Measurements from ENCODE around the gene DPP6. TPM values are rescaled to one million over a fixed set of nuclear protein-coding genes. Genes with fewer than 3 reads are reported as not detected.
"Not testable (repeated sequence)": the region's sequence is repeated elsewhere in the genome, so short reads cannot be mapped to it uniquely, and the experiment has no call there.

The DPP6 gene
- total RNA-seq = 0.12 and 0.20 TPM in 2 replicates
- 0.44 and 1.8 TPM in 2 replicates for polyA plus RNA-seq

DNA sequence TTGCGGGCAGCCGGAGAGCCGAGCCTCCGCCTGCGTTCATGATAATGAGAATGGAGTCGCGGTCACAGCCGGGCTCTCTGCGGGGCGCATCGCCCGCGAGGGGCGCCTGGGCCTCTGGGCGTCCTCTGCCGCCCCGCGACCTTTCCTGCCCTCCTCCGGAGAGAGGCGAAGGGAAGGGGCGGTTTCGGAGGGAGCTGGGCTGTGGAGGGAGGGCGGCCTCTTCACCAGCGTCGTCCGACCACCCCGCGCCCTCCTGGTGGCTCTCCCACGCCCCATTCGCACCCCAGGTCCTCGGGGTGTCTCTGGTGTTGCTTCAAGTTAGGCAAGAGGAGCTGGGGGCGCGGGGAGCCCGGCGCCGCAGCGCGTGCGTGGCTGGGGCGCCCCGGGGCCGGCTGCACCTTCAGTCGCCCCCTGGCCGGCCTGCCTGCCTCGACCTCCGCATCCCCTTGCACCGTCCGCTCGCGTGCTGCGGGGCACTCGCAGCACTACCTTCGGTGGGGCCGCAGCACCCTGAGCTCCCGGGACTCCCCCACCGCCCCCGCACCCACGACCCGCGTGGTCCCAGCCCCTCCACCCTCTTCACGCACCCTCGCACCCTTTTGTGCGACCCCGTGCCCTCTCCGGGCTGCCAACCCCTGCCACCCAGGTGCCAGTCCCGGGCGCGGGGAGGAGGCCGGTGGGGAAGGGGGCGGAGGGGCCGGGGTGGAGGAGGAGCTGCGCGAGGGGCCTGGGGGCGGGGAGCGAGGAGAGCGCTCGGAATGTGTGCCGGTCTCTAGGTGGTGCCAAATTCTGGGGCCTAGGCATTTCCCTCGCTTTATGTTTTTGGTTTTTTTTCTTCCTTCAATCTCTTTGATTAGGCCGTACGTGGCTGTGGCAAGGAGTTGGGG is at the start of gene DPP6:
Gene DPP6, plus strand, starts transcription at position 756 of the 887 bp plus-strand sequence.
- peak; percentile 2 for TF ChIP-seq EZH2 (IDR thresholded peaks at IDR 0.05; ENCODE audit: borderline replicate concordance)
- not testable (repeated sequence) for H3K4me3 ChIP-seq; H4K20me1 ChIP-seq (ENCODE audit: insufficient read depth, poor library complexity, severe bottlenecking); H3K27me3 ChIP-seq; H2AFZ ChIP-seq; H3K9me3 ChIP-seq (ENCODE audit: low read depth); DNase-seq (ENCODE audit: low spot score); H3K9me2 ChIP-seq (replicated peaks; ENCODE audit: insufficient read depth); H3K79me2 ChIP-seq; H3K27ac ChIP-seq; H3K4me1 ChIP-seq (ENCODE audit: insufficient read depth); H3K36me3 ChIP-seq (replicated peaks; ENCODE audit: insufficient read depth, low read depth)
- H3K4me2 ChIP-seq = peak within 1 kb of the TSS; percentile 68
- WGBS (ENCODE audit: low lambda C conversion rate, missing lambda C conversion rate) = 0% methylated on average over 24 of the region's 81 CpGs

DNA sequence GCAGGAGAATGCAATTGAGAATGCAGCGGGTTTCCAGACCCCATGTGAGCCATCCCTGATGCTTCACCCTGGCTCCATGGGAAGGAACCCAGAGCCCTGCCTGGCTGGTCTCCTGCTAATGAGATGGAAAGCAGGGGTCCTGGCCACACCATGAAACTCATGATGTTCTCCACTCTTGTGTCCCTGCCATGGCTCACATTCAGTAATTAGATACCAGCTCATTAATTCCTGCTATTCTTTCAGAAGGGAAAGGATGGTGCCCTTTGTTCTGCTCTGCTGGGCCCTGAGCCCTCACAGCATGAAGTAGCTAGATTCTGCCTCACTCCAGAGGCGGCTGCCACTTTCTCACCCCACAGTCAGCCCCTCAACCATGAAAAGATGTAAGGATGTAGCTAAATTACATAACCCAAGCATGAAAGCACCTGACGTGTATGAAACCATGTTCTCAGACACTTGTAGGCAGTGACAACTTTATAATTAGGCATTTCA is 42.7 kb upstream of the DPP6 start:
- not testable (repeated sequence) for H3K79me2 ChIP-seq; H3K9me3 ChIP-seq (ENCODE audit: low read depth); H3K27me3 ChIP-seq; H3K4me2 ChIP-seq; H3K27ac ChIP-seq; H3K4me1 ChIP-seq (ENCODE audit: insufficient read depth); H4K20me1 ChIP-seq (ENCODE audit: insufficient read depth, poor library complexity, severe bottlenecking); H2AFZ ChIP-seq; H3K4me3 ChIP-seq; H3K9me2 ChIP-seq (replicated peaks; ENCODE audit: insufficient read depth); DNase-seq (ENCODE audit: low spot score); H3K36me3 ChIP-seq (replicated peaks; ENCODE audit: insufficient read depth, low read depth)
- 76% methylated on average over 2 of the region's 3 CpGs for WGBS (ENCODE audit: low lambda C conversion rate, missing lambda C conversion rate)

DNA sequence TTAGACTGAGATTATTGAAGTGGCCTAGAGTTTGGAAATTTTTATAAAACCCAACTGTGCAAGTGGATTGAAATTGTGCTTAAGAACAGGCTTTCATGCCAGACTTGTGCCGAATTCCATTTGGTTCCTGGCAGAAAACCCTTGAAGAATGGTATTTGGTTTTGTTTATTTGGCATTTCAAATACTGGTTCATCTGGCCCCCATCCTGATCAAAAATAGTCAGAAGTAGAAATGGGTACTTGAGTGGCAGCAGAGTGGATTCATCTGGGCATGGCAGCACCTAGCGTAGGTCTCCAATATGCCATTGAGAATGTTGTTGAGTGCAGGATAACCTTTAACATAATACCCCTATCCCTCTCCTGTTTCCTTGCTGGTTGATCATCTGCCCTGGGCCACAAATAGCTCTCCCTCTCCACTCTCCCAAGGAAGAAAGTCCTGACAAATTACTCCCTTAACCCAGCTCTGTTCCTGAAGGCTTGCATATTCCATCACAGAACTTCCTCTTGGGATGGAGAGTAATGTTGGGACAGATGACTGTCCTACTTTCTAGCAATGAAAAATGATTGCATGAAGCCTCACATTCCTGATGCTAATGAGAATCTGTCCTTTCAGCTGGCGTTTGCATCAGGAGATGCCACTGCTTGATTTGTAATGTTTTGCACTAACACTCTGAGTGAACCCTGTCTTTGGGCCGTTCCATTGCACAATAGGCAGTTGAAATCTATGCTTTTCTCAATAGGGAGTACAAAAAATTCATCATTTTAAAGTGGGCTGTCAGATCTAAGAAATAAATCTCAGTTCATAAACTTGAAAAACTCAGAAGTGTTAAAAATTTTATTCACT is 41.3 kb upstream of the DPP6 start:
- not testable (repeated sequence) for H3K36me3 ChIP-seq (replicated peaks; ENCODE audit: insufficient read depth, low read depth)

DNA sequence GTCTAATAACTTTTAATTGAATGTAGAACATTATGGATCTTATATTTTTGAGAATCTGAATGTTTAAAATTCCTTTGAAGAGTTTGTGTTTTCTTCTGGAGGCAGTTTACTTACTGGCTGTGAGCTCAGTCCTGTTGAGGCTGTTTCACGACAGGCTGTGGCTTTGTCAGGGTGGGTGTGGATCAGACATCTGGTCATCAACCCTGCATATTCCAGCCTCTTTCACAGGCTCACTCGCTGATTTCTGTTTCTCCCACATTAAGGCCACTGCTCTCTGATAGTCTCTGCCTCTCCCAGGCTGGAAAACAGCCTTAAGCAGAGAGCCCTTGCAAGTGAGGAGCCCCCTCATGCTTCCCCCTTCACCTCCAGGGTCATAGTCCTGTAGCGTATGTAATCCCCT is 39.4 kb upstream of the DPP6 start:
- not testable (repeated sequence) for H3K9me3 ChIP-seq (ENCODE audit: low read depth); H2AFZ ChIP-seq; H3K9me2 ChIP-seq (replicated peaks; ENCODE audit: insufficient read depth); H3K4me1 ChIP-seq (ENCODE audit: insufficient read depth); H3K27me3 ChIP-seq; H3K4me2 ChIP-seq; H3K27ac ChIP-seq; H3K79me2 ChIP-seq; H3K36me3 ChIP-seq (replicated peaks; ENCODE audit: insufficient read depth, low read depth); H4K20me1 ChIP-seq (ENCODE audit: insufficient read depth, poor library complexity, severe bottlenecking); H3K4me3 ChIP-seq; DNase-seq (ENCODE audit: low spot score)
- 60% methylated on average over 3 of the region's 3 CpGs for WGBS (ENCODE audit: low lambda C conversion rate, missing lambda C conversion rate)

More for the DNA sequence above, 41.3 kb upstream of the DPP6 start:
- H3K9me3 ChIP-seq (ENCODE audit: low read depth); H3K4me3 ChIP-seq; H3K9me2 ChIP-seq (replicated peaks; ENCODE audit: insufficient read depth); H3K4me2 ChIP-seq; H3K27me3 ChIP-seq; DNase-seq (ENCODE audit: low spot score); H2AFZ ChIP-seq; H3K4me1 ChIP-seq (ENCODE audit: insufficient read depth); H4K20me1 ChIP-seq (ENCODE audit: insufficient read depth, poor library complexity, severe bottlenecking); H3K79me2 ChIP-seq; H3K27ac ChIP-seq: not testable (repeated sequence)
- 72% methylated on average over 4 of the region's 4 CpGs for WGBS (ENCODE audit: low lambda C conversion rate, missing lambda C conversion rate)

GRCh38 chr7:154015636-154016035 is 36.6 kb upstream of the DPP6 start:
- H3K9me2 ChIP-seq (replicated peaks; ENCODE audit: insufficient read depth); H3K4me1 ChIP-seq (ENCODE audit: insufficient read depth); H3K4me3 ChIP-seq; H3K79me2 ChIP-seq; H3K36me3 ChIP-seq (replicated peaks; ENCODE audit: insufficient read depth, low read depth); H3K27me3 ChIP-seq; H3K4me2 ChIP-seq; DNase-seq (ENCODE audit: low spot score); H3K9me3 ChIP-seq (ENCODE audit: low read depth); H2AFZ ChIP-seq; H3K27ac ChIP-seq; H4K20me1 ChIP-seq (ENCODE audit: insufficient read depth, poor library complexity, severe bottlenecking): not testable (repeated sequence)
- 84% methylated on average over 6 of the region's 6 CpGs for WGBS (ENCODE audit: low lambda C conversion rate, missing lambda C conversion rate)

GRCh38 chr7:154018354-154018753 is 33.8 kb upstream of the DPP6 start:
- H4K20me1 ChIP-seq (ENCODE audit: insufficient read depth, poor library complexity, severe bottlenecking); H3K27me3 ChIP-seq; DNase-seq (ENCODE audit: low spot score); H3K9me3 ChIP-seq (ENCODE audit: low read depth); H3K4me2 ChIP-seq; H3K27ac ChIP-seq; H3K4me1 ChIP-seq (ENCODE audit: insufficient read depth); H3K9me2 ChIP-seq (replicated peaks; ENCODE audit: insufficient read depth); H2AFZ ChIP-seq; H3K79me2 ChIP-seq; H3K4me3 ChIP-seq; H3K36me3 ChIP-seq (replicated peaks; ENCODE audit: insufficient read depth, low read depth): not testable (repeated sequence)
- WGBS (ENCODE audit: low lambda C conversion rate, missing lambda C conversion rate) = 68% methylated on average over 2 of the region's 2 CpGs

DNA sequence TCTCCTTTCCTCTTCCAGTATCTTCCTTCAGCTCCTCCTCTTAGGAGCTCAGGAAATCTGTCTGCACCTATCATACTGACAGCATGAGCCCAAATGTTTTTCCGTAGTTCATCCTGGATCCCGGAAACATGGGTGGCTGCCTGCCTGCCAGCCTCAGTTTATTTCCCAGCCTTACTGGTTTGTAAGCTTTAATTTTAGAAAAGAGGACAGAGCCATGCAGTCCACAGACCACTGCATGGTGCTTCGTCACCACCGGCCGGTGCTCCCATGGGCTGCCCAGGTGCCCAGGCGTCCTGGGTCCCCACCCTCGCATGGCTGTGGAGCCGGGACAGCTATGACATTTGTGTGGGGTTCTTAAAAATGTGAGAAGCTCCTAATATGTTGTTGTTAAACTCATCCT is 24.4 kb upstream of the DPP6 start:
- H3K36me3 ChIP-seq (replicated peaks; ENCODE audit: insufficient read depth, low read depth); H3K9me2 ChIP-seq (replicated peaks; ENCODE audit: insufficient read depth); H3K4me2 ChIP-seq; H3K79me2 ChIP-seq; DNase-seq (ENCODE audit: low spot score); H3K27me3 ChIP-seq; H3K9me3 ChIP-seq (ENCODE audit: low read depth); H3K4me1 ChIP-seq (ENCODE audit: insufficient read depth); H2AFZ ChIP-seq; H3K4me3 ChIP-seq; H4K20me1 ChIP-seq (ENCODE audit: insufficient read depth, poor library complexity, severe bottlenecking); H3K27ac ChIP-seq: not testable (repeated sequence)
- WGBS (ENCODE audit: low lambda C conversion rate, missing lambda C conversion rate) = 90% methylated on average over 8 of the region's 8 CpGs

- H3K27me3 ChIP-seq; H4K20me1 ChIP-seq (ENCODE audit: insufficient read depth, poor library complexity, severe bottlenecking); H3K27ac ChIP-seq; H2AFZ ChIP-seq; H3K9me2 ChIP-seq (replicated peaks; ENCODE audit: insufficient read depth); H3K4me3 ChIP-seq; H3K79me2 ChIP-seq; H3K36me3 ChIP-seq (replicated peaks; ENCODE audit: insufficient read depth, low read depth); H3K4me2 ChIP-seq; DNase-seq (ENCODE audit: low spot score); H3K4me1 ChIP-seq (ENCODE audit: insufficient read depth); H3K9me3 ChIP-seq (ENCODE audit: low read depth): not testable (repeated sequence)
- 79% methylated on average over 11 of the region's 11 CpGs for WGBS (ENCODE audit: low lambda C conversion rate, missing lambda C conversion rate)
Observed at GRCh38 chr7:154030476-154031080, 21.6 kb upstream of the DPP6 start.
